HFFc6 (cell line): ENCODE results near the gene LXN. TPM values are rescaled to one million over a fixed set of nuclear protein-coding genes. Genes with fewer than 3 reads are reported as not detected.

Experiments
- DNase-seq: peaks from one replicate; pipeline ENCODE4 v3.0.0-alpha.2; 2018
- H3K27ac Mint-ChIP-seq: 2 replicates; pipeline ENCODE4 v1.8.0; 2020; ENCODE audit warnings: mild to moderate bottlenecking, mixed read lengths
- H3K27me3 Mint-ChIP-seq: 2 replicates; pipeline ENCODE4 v1.8.0; 2021; ENCODE audit warnings: mild to moderate bottlenecking, moderate library complexity, mixed read lengths; ENCODE audit not compliant: insufficient read depth
- H3K36me3 Mint-ChIP-seq: 2 replicates; pipeline ENCODE4 v1.8.0; 2021; ENCODE audit warnings: low read depth, mixed read lengths
- H3K4me1 Mint-ChIP-seq: 2 replicates; pipeline ENCODE4 v1.8.0; 2020; ENCODE audit warnings: low read depth, mixed read lengths
- H3K4me3 Mint-ChIP-seq: 2 replicates; pipeline ENCODE4 v1.8.0; 2020; ENCODE audit warnings: mild to moderate bottlenecking, moderate library complexity, mixed read lengths
- H3K9me3 Mint-ChIP-seq: 2 replicates; pipeline ENCODE4 v1.8.0; 2020; ENCODE audit warnings: mild to moderate bottlenecking, mixed read lengths
- total RNA-seq, 6 experiments: library from RNA; stranded (reverse); fragmentation: NEBNext Ultra II Directional; extraction: Animal tissue kit (Norgen Biotek cat#: 25700); gene quantifications; 2 replicates in 1 of 6; 3 replicates in 5 of 6; pipeline ENCODE4 v1.2.3, GENCODE V29; 2021
- TF ChIP-seq, protein P1 (sequence below): fragments of 200-600 bp; sonication (generic); IDR thresholded peaks from 2 replicates; pipeline ENCODE4 v1.5.0; 2021; ENCODE audit warnings: antibody characterized with exemption, mild to moderate bottlenecking

The LXN gene
- total RNA-seq, 6 experiments from 2014 or later: 12.2 to 18.8 (median 16.2) TPM

DNA sequence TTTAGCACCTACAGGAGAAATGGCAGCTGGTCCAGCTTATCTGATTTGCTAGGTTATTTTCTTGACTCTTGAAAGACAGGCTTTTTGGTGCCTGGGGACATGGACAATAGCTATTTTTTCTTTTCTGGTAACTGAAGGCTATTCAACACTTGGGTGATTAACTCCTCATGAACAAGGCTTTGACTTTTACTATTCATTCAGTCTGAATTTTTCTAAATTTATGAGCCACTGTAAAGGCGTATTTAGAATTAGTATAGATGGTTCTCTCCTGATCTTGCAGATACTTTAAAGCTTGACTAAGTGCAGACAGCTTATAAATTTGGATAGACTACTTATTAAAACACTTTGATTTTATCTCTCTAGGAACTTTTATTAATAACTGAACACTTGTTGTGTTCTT, 46.6 kb downstream of the LXN start:
- Mint-ChIP-seq H3K4me3 (no peak overlapping the region), H3K4me1 (no peaks in the 10 kb centered on the region), H3K27me3 (peaks cover 2% of the 10 kb centered on the region), H3K36me3 (no peaks in the 10 kb centered on the region), H3K27ac (no peak overlapping the region), H3K9me3 (no peaks in the 10 kb centered on the region; the same call in 1 of the 2 replicates)
- DNase-seq: no peak
- TF ChIP-seq, protein P1, sequence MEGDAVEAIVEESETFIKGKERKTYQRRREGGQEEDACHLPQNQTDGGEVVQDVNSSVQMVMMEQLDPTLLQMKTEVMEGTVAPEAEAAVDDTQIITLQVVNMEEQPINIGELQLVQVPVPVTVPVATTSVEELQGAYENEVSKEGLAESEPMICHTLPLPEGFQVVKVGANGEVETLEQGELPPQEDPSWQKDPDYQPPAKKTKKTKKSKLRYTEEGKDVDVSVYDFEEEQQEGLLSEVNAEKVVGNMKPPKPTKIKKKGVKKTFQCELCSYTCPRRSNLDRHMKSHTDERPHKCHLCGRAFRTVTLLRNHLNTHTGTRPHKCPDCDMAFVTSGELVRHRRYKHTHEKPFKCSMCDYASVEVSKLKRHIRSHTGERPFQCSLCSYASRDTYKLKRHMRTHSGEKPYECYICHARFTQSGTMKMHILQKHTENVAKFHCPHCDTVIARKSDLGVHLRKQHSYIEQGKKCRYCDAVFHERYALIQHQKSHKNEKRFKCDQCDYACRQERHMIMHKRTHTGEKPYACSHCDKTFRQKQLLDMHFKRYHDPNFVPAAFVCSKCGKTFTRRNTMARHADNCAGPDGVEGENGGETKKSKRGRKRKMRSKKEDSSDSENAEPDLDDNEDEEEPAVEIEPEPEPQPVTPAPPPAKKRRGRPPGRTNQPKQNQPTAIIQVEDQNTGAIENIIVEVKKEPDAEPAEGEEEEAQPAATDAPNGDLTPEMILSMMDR: no peak

DNA sequence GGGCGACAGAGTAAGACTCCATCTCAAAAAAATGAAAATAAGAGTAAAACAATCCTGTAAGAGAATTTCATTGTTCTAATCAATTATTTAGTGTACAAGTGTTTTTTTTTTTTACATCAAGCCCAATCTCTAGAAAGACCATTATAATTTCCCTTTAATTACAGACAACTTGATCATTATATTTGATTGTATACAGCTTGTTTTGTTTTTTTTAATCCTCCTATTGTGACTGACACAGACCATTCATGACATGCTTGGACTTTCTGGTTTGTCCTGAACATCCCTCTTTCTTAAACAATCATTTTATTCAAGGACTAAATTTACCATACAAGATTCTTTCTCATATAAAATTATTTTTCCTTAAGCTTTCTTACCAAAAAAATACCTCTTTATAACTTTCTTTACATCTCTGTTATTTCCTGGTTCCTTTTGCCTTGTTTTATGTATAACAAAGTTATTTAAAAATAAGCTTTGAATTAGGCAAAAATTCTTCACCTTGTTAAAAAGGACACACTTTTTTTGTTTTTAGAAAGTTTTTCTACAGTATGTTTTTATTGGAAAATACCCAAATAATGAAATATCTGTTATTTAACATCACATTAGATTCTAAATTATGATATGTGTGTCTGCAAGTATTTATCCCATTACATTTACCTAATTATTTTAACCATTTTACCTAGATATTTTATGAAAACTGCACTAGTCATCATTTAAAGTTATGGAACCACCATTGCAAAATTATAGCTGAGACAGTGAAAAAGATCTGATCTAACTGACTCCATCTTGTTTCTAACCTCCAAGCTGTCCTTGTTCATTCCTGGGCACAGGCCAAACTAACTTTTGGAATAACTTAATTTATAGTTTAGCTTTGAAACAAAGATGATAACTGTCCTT, 54.2 kb downstream of the LXN start:
- TF ChIP-seq, protein P1: no peak
- H3K9me3 Mint-ChIP-seq: peaks cover 24% of the 10 kb centered on the region
- H3K27ac Mint-ChIP-seq: no peak overlapping the region
- no peaks in the 10 kb centered on the region for H3K36me3 Mint-ChIP-seq
- no peaks in the 10 kb centered on the region; the same call in 1 of the 2 replicates for H3K27me3 Mint-ChIP-seq
- DNase-seq: no peak
- H3K4me1 Mint-ChIP-seq: no peaks in the 10 kb centered on the region
- H3K4me3 Mint-ChIP-seq: no peak overlapping the region

Other genes with a start within 250 kb of the LXN start
- gene MLF1, start 101.5 kb downstream of the LXN start, total RNA-seq: 1 to 10 TPM; 1.6 to 4.0 (median 2.9) TPM
- gene GFM1, start 28.1 kb downstream of the LXN start, total RNA-seq: 10 to 100 TPM; 41.6 to 46.4 (median 44.1) TPM
- 1 to 10 TPM in 1 of 6 experiments, under 1 TPM in 4, not detected in 1; 0.51 to 1.3 (median 0.77) TPM for gene RARRES1, start 59.8 kb upstream of the LXN start, total RNA-seq
- 10 to 100 TPM; 61.6 to 75.4 (median 68.8) TPM for gene MFSD1, start 129.4 kb upstream of the LXN start, total RNA-seq